Kidney epithelial cell (primary cell): ENCODE data around the gene NPAS1. TPM values are rescaled to one million over a fixed set of nuclear protein-coding genes. Genes with fewer than 3 reads are reported as not detected.

ENCODE experiments used
- DNase-seq: peaks from one replicate; pipeline ENCODE4 v3.0.0-alpha.2; 2010; ENCODE audit warnings: low read depth
- H3K27me3 ChIP-seq: 2 replicates; pipeline ENCODE4 v1.6.0; 2011; ENCODE audit warnings: low read length; ENCODE audit not compliant: control insufficient read depth, insufficient read depth
- H3K36me3 ChIP-seq: 2 replicates; pipeline ENCODE4 v1.5.1; 2011; ENCODE audit warnings: low read length; ENCODE audit not compliant: control insufficient read depth, insufficient read depth
- H3K4me3 ChIP-seq: 2 replicates; pipeline ENCODE4 v1.5.1; 2011; ENCODE audit warnings: low read depth, mild to moderate bottlenecking, control low read depth, low read length
- total RNA-seq: library from RNA; depleted of rRNA; stranded (reverse); fragments of >200 nt; gene quantifications from 2 replicates; pipeline ENCODE4 v1.2.3, GENCODE V29; 2015
- TF ChIP-seq, protein P1 (sequence below): IDR thresholded peaks from 2 replicates; pipeline ENCODE4 v1.5.1; 2011; ENCODE audit warnings: mild to moderate bottlenecking, moderate library complexity, low read length, control low read depth, inconsistent platforms; ENCODE audit not compliant: insufficient read depth, poor library complexity, severe bottlenecking

Gene NPAS1
- total RNA-seq, 1 donor from 2014 or later: 1.6 TPM

DNA sequence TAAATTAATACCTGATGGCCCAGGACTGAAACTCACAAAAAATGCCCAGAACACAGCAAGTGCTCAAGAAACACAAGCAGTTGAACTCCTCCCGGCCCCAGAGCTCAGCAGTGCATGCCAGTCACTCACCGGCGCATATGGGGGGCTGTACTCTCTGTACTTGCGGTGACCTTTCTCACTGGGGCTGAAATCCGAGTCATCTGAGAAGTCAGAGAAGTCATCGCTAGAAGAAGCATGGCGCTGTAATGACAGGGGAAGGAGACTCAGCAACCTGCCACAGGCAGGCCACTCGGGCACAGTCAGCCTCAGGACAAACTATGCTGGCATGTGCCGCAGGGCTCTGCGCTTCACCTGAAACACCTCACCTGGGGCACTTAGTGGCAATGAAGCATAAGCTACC, 74.2 kb downstream of the NPAS1 start:
- TF ChIP-seq, protein P1, sequence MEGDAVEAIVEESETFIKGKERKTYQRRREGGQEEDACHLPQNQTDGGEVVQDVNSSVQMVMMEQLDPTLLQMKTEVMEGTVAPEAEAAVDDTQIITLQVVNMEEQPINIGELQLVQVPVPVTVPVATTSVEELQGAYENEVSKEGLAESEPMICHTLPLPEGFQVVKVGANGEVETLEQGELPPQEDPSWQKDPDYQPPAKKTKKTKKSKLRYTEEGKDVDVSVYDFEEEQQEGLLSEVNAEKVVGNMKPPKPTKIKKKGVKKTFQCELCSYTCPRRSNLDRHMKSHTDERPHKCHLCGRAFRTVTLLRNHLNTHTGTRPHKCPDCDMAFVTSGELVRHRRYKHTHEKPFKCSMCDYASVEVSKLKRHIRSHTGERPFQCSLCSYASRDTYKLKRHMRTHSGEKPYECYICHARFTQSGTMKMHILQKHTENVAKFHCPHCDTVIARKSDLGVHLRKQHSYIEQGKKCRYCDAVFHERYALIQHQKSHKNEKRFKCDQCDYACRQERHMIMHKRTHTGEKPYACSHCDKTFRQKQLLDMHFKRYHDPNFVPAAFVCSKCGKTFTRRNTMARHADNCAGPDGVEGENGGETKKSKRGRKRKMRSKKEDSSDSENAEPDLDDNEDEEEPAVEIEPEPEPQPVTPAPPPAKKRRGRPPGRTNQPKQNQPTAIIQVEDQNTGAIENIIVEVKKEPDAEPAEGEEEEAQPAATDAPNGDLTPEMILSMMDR: no peak
- no peak for DNase-seq
- peaks cover 3% of the 10 kb centered on the region for H3K36me3 ChIP-seq
- H3K4me3 ChIP-seq: no peak overlapping the region
- H3K27me3 ChIP-seq: no peaks in the 10 kb centered on the region

DNA sequence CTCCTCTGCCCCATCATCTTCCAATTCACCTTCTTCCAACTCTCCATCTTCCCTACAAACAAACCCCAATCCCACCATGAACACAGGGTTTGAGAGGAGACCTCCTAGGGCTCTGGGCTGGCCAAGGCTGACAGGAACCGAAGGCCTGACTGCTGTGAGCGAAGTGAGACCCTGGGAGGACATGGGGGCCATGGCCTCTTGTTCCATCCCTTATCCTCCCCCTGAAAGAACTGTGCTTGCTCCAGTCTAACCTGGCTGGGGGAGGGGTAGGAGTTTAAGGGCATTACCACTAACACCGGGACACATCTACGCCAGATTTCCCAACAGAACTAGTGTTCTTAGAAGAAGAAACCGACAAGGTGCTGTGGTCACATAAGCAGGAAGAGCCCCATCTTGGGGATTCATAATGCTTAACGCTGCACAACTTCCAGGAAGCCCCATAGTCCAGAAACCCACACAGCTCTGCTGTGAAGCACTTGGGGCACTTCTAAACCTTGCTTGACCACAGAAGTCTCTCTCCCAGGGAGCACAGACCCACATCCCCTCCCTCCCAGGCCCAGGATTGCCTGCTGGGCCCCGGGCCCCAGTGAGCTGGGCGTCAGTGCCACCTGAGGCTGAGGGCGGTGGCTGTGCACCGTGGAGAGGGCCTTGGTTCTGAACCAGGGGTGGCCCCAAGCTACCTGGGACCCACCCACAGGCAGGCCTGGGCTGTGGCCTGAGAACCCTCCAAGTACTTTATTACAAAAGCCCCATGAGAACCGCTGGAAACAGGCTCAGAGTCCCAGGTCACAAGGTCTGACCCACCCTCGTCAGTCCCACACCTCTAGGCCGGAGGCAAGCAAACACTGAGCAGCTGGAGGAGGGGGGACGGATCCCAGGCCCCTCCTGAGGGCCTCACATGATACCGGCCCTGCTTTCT, 75.2 kb downstream of the NPAS1 start:
- no peak overlapping the region for H3K4me3 ChIP-seq
- H3K36me3 ChIP-seq: peaks cover 1% of the 10 kb centered on the region
- no peak for DNase-seq
- no peaks in the 10 kb centered on the region for H3K27me3 ChIP-seq
- TF ChIP-seq, protein P1: no peak

Other genes with a start within 250 kb of the NPAS1 start
- gene SLC1A5, start 231.2 kb upstream of the NPAS1 start, total RNA-seq: 192 and 213 TPM in 2 replicates
- 157 and 198 TPM in 2 replicates for gene AP2S1, start 169.0 kb upstream of the NPAS1 start, total RNA-seq
- gene ARHGAP35, start 158.8 kb upstream of the NPAS1 start, total RNA-seq: 30.9 and 31.6 TPM in 2 replicates
- 36.8 and 71.0 TPM in 2 replicates for gene TMEM160, start 28.8 kb downstream of the NPAS1 start, total RNA-seq
- gene ZC3H4, start 93.9 kb downstream of the NPAS1 start, total RNA-seq: 23.9 and 29.2 TPM in 2 replicates
- 91.7 and 114 TPM in 2 replicates for gene SAE1, start 111.0 kb downstream of the NPAS1 start, total RNA-seq
- gene BBC3, start 211.4 kb downstream of the NPAS1 start, total RNA-seq: 46.8 and 64.7 TPM in 2 replicates
- 13.8 and 16.5 TPM in 2 replicates for gene CCDC9, start 236.7 kb downstream of the NPAS1 start, total RNA-seq